Testis (tissue), 3 donors: ENCODE results near the gene HSD3B7. TPM values are rescaled to one million over a fixed set of nuclear protein-coding genes. Genes with fewer than 3 reads are reported as not detected.

Experiments
- DNase-seq: peaks from one replicate; pipeline ENCODE4 v3.0.0-alpha.2; 2019
- H3K27ac ChIP-seq, 2 donors: fragments of 200-600 bp; sonication (generic); one replicate each; pipeline ENCODE4 v1.5.1; 2019
- H3K27me3 ChIP-seq: fragments of 200-600 bp; sonication (generic); one replicate; pipeline ENCODE4 v1.5.1; 2019
- H3K36me3 ChIP-seq: fragments of 200-600 bp; sonication (generic); one replicate; pipeline ENCODE4 v1.5.1; 2017; ENCODE audit warnings: low read depth; ENCODE audit errors: missing control alignments
- H3K4me1 ChIP-seq: fragments of 200-600 bp; sonication (generic); one replicate; pipeline ENCODE4 v1.5.1; 2019
- H3K4me3 ChIP-seq, 2 donors: fragments of 200-600 bp; sonication (generic); one replicate each; pipeline ENCODE4 v1.5.1; 2017 to 2019
- H3K9me3 ChIP-seq: fragments of 200-600 bp; sonication (generic); one replicate; pipeline ENCODE4 v1.5.1; 2017
- POLR2A ChIP-seq: fragments of 450-650 bp; IDR thresholded peaks from one replicate; pipeline ENCODE4 v1.6.1; 2017; ENCODE audit warnings: antibody characterized with exemption, mild to moderate bottlenecking, moderate library complexity
- WGBS, 2 donors: methylation state at CpG; one replicate each; pipeline ENCODE4 v1.1.5; 2018; 5-methylcytosine and 5-hydroxymethylcytosine counted together
- intact Hi-C: fragments of 100-400 bp; cut with DNase I; formaldehyde crosslinking; loops from one replicate; pipeline ENCODE4 v1.15.1; 2023; ENCODE audit warnings: low total_unique reads
- polyA plus RNA-seq: library from polyadenylated mRNA; stranded (reverse); fragments of 350-450 nt; fragmentation: Illumina TruSeq; extraction: RNeasy Lipid Tissue Mini Kit (QIAGEN cat#74804); gene quantifications from one replicate; pipeline ENCODE4 v1.2.3, GENCODE V29; 2014; ENCODE audit warnings: low read depth, low replicate concordance; ENCODE audit not compliant: insufficient read depth
- total RNA-seq, 2 donors: library from RNA; depleted of rRNA; stranded (reverse); fragments of >200 nt; gene quantifications; one replicate each; pipeline ENCODE4 v1.2.3, GENCODE V29; 2016
- TF ChIP-seq, protein P1 (sequence below), 3 experiments: fragments of 450-650 bp in 2 of 3; fragments of 200-600 bp in 1 of 3; sonication (generic) in 1 of 3; IDR thresholded peaks; one replicate each; pipeline ENCODE4 v1.5.1; 2016 to 2019; ENCODE audit warnings: antibody characterized with exemption in 3 of 3, mild to moderate bottlenecking in 2 of 3, moderate library complexity in 1 of 3

The HSD3B7 gene
- total and polyA plus RNA-seq, 3 donors from 2014 or later, result 5.7 to 8.9 (median 7.4) TPM

DNA sequence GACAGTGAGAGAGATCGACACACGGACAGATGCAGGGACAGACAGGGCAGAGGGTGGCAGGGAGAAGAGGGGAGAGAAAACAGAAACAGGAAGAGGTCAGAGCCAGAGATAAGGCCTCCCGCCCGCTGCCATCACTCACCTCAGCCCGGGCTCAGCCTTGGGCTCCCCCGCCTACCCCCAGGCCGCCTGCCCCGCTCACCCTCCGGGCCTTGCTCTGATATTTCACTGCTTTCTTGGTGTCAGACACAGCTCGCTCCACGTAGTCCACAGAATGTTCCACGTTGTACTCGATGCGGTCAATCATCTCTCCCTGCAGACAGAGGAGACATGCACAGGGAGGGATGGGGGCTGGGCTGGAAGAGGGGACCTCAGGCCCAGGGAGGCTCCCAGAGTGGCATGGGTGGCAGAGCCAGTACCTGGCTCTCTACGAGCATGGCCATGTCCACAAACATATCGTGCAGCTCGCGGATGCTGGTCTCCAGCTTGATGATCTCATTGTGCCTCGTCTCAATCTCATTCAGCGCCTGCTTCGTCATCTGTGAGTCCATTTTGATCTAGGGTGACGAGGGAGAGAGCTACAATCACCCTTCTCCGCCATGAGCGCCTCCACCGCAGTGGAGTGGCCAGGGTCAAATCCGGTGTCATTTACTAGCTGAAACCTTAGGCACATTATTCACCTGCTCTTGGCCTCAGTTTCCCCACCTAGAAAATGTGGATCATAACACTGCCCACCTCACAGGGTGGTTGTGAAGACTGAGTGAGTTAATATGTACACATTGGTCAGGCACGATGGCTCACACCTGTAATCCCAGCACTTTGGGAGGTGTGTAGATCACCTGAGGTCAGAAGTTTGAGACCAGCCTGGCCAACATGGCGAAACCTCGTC, 8.2 kb downstream of the HSD3B7 start:
- no peak for TF ChIP-seq POLR2A
- TF ChIP-seq, protein P1, sequence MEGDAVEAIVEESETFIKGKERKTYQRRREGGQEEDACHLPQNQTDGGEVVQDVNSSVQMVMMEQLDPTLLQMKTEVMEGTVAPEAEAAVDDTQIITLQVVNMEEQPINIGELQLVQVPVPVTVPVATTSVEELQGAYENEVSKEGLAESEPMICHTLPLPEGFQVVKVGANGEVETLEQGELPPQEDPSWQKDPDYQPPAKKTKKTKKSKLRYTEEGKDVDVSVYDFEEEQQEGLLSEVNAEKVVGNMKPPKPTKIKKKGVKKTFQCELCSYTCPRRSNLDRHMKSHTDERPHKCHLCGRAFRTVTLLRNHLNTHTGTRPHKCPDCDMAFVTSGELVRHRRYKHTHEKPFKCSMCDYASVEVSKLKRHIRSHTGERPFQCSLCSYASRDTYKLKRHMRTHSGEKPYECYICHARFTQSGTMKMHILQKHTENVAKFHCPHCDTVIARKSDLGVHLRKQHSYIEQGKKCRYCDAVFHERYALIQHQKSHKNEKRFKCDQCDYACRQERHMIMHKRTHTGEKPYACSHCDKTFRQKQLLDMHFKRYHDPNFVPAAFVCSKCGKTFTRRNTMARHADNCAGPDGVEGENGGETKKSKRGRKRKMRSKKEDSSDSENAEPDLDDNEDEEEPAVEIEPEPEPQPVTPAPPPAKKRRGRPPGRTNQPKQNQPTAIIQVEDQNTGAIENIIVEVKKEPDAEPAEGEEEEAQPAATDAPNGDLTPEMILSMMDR (IDR thresholded peaks at IDR 0.05), result no peak
- no peak overlapping the region for H3K4me3 ChIP-seq
- H3K27me3 ChIP-seq, result no peaks in the 10 kb centered on the region
- WGBS, 2 donors, result 80 to 84% methylated on average over 28 to 29 of the region's 29 CpGs
- H3K9me3 ChIP-seq, result no peaks in the 10 kb centered on the region
- no peak for DNase-seq
- H3K27ac ChIP-seq, result no peak overlapping the region
- intact Hi-C loops, result no loop called here
- H3K4me1 ChIP-seq, result peaks cover 2% of the 10 kb centered on the region
- no peaks in the 10 kb centered on the region for H3K36me3 ChIP-seq

DNA sequence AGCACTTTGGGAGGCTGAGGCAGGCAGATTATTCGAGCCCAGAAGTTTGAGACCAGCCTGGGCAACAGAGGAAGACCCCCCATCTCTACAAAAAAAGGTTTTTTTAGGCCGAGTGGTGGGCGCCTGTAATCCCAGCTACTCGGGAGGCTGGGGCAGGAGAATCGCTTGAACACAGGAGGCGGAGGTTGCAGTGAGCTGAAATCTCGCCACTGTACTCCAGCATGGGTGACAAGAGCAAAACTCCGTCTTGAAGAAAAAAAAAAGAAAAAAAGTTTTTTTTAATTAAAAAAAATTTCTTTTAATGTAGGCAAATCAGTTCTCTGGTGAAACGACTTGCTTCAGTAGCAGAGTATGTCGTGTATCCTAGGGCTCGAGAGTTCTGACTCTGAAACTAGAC, 10.9 kb downstream of the HSD3B7 start:
- Histone ChIP-seq H3K9me3 (no peaks in the 10 kb centered on the region), H3K36me3 (no peaks in the 10 kb centered on the region), H3K4me3 (no peak overlapping the region), H3K27ac (no peak overlapping the region), H3K27me3 (no peaks in the 10 kb centered on the region), H3K4me1 (peaks cover 14% of the 10 kb centered on the region)
- DNase-seq, result no peak
- WGBS, 2 donors, result 69 to 76% methylated on average over 11 of the region's 11 CpGs
- TF ChIP-seq, protein P1 (IDR thresholded peaks at IDR 0.05), result no peak
- no peak for TF ChIP-seq POLR2A
- intact Hi-C loops, result no loop called here

DNA sequence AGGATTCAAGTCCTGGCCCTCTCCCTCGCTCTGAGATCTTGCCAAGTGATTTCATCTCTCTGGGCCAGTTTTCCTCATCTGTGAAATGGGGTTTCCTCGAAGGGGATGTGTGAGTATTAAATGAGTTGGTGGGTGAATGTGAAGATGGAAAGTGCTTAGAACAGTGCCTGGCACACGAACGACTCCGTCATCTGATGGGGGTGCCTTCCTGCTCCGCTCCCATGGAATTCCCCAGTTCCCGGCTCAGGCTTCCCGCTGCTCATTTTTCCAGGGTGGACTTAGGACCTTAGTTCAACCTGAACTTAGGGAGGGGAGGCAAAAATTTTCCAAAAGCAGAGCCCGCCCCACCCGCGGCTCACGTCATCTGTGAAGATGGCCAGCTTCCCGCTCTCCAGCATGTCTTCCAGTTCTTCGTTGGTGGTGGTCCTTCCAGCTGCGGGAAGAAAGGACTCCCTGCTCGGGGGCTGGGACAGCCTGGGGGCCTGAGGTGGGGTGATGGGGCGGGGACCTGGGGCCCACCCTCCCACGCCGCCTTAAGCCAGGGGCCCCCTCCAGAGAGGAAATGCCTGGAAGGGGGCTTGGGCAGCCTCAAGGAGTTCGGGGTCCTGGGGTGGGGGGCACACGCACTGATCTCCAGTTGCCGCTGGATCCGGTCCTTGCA, 11.4 kb downstream of the HSD3B7 start:
- Histone ChIP-seq H3K27me3 (no peaks in the 10 kb centered on the region), H3K9me3 (no peaks in the 10 kb centered on the region), H3K27ac (no peak overlapping the region), H3K4me3 (peak overlapping the region; percentile 26 to 45), H3K4me1 (peaks cover 14% of the 10 kb centered on the region), H3K36me3 (no peaks in the 10 kb centered on the region)
- no peak for TF ChIP-seq POLR2A
- TF ChIP-seq, protein P1 (IDR thresholded peaks at IDR 0.05), result no peak
- 39 to 40% methylated on average over 13 to 23 of the region's 23 CpGs for WGBS, 2 donors
- no peak for DNase-seq
- intact Hi-C loops, result no loop called here

DNA sequence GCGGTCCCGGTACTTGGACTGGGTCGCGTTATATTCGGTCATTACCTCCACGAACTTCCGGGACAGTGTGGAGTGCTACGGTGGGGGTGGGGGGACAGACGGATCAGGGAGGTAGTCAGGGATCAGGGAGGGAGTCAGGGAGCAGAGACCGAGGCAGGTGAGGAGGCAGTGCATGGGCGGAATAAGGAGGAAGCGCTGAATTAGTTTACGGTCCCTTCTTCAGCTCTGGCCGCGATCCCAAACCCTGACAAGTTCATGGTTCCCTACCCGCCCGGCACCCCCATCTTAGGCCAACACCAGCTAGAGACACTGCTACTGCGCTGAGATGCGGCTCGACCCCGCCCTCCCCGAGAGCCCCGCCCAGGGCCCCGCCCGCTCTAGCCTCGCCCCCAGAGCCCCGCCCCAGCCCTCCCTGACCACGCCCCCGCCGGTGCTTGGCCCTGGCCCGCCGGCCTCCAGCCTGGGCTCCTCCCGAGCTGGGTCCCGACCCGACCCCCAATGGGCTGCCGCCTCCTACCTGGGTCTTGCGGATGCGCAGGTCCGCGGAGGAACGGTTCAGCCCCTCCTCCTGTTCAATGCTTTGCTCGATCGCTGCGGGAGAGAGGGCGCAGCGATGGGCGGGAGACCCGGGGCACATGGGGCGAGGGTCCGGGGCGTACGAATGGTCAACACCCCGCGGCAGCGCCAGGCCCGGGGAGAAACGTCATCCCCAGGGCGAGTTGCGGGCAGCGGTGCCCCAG, 12.1 kb downstream of the HSD3B7 start:
- 18 to 22% methylated on average over 18 to 43 of the region's 60 CpGs for WGBS, 2 donors
- no peaks in the 10 kb centered on the region for H3K36me3 ChIP-seq
- no peaks in the 10 kb centered on the region for H3K9me3 ChIP-seq
- TF ChIP-seq POLR2A, result no peak
- TF ChIP-seq, protein P1 (IDR thresholded peaks at IDR 0.05), result no peak
- no peak overlapping the region for H3K27ac ChIP-seq
- DNase-seq, result peak; percentile 86
- H3K4me1 ChIP-seq, result peaks cover 19% of the 10 kb centered on the region
- H3K4me3 ChIP-seq, result peak overlapping the region; percentile 26 to 45
- intact Hi-C loops, result no loop called here
- H3K27me3 ChIP-seq, result no peaks in the 10 kb centered on the region
